Measurements from ENCODE around the gene NT5C1A.

NT5C1A gene

GRCh38 chr1:39688706-39689105 lies 16.8 kb upstream of the NT5C1A start:
- Histone ChIP-seq H3K4me3 (ENCODE audit: low read depth, low read length) (no peak overlapping the region), H3K27ac (ENCODE audit: extremely low read depth, low read depth, low read length) (no peak overlapping the region), H3K9me3 (ENCODE audit: control insufficient read depth, insufficient read depth, low read depth, low read length) (no peaks in the 10 kb centered on the region), H3K36me3 (ENCODE audit: control insufficient read depth in 2 of 2, insufficient read depth in 1 of 2, low read length in 2 of 2) (no peaks in the 10 kb centered on the region), H3K4me1 (ENCODE audit: control insufficient read depth, insufficient read depth, low read length) (no peaks in the 10 kb centered on the region)
- CTCF ChIA-PET, result interaction anchor here (0.6 to 1.4 kb wide), 3 partner anchors 31 to 278 kb away, joined by 3 to 11 read pairs (median 9); no protein-coding TSS in a partner anchor
- TF ChIP-seq ZNF433 (tag by site-specific recombination; IDR thresholded peaks at IDR 0.05; ENCODE audit: low read depth) (no peak), FEZF1 (tag by site-specific recombination; IDR thresholded peaks at IDR 0.05) (no peak), ZNF670 (tag by site-specific recombination; IDR thresholded peaks at IDR 0.05; ENCODE audit: low read depth) (no peak)
- TF ChIP-seq, protein P1, sequence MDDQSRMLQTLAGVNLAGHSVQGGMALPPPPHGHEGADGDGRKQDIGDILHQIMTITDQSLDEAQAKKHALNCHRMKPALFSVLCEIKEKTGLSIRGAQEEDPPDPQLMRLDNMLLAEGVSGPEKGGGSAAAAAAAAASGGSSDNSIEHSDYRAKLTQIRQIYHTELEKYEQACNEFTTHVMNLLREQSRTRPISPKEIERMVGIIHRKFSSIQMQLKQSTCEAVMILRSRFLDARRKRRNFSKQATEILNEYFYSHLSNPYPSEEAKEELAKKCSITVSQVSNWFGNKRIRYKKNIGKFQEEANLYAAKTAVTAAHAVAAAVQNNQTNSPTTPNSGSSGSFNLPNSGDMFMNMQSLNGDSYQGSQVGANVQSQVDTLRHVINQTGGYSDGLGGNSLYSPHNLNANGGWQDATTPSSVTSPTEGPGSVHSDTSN (CRISPR knock-in tag; IDR thresholded peaks at IDR 0.05), result no peak
- TF ChIP-seq, protein P2, sequence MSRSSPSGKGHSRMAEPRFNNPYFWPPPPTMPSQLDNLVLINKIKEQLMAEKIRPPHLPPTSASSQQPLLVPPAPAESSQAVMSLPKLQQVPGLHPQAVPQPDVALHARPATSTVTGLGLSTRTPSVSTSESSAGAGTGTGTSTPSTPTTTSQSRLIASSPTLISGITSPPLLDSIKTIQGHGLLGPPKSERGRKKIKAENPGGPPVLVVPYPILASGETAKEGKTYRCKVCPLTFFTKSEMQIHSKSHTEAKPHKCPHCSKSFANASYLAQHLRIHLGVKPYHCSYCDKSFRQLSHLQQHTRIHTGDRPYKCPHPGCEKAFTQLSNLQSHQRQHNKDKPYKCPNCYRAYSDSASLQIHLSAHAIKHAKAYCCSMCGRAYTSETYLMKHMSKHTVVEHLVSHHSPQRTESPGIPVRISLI (tag by site-specific recombination; IDR thresholded peaks at IDR 0.05), result no peak
- POLR2A ChIA-PET, result no interaction called here

- no peaks in the 10 kb centered on the region for H3K36me3 ChIP-seq (ENCODE audit: control insufficient read depth in 2 of 2, insufficient read depth in 1 of 2, low read length in 2 of 2)
- no peak overlapping the region for H3K4me3 ChIP-seq (ENCODE audit: low read depth, low read length)
- POLR2A ChIA-PET, result no interaction called here
- CTCF ChIA-PET, result interaction anchor here (1.4 kb wide), 1 partner anchor 29 kb away, joined by 11 read pairs; no protein-coding TSS in a partner anchor
- no peak overlapping the region for H3K27ac ChIP-seq (ENCODE audit: extremely low read depth, low read depth, low read length)
- TF ChIP-seq GLI4 (tag by site-specific recombination; IDR thresholded peaks at IDR 0.05) (no peak), ZFHX2 (tag by site-specific recombination; conservative IDR thresholded peaks at IDR 0.05) (peak; percentile 38; the same call in 1 of the 2 replicates), BCL11A (tag by site-specific recombination; IDR thresholded peaks at IDR 0.05; ENCODE audit: low read depth) (no peak), ZNF26 (tag by site-specific recombination; IDR thresholded peaks at IDR 0.05) (no peak), ZNF768 (tag by site-specific recombination; IDR thresholded peaks at IDR 0.05) (no peak), EGR2 (tag by site-specific recombination; IDR thresholded peaks at IDR 0.05; ENCODE audit: low read depth) (peak; percentile 55), SP2 (tag by site-specific recombination; IDR thresholded peaks at IDR 0.05) (no peak), ZNF76 (tag by site-specific recombination; IDR thresholded peaks at IDR 0.05; ENCODE audit: borderline replicate concordance, low read depth) (no peak)
- TF ChIP-seq, protein P3, sequence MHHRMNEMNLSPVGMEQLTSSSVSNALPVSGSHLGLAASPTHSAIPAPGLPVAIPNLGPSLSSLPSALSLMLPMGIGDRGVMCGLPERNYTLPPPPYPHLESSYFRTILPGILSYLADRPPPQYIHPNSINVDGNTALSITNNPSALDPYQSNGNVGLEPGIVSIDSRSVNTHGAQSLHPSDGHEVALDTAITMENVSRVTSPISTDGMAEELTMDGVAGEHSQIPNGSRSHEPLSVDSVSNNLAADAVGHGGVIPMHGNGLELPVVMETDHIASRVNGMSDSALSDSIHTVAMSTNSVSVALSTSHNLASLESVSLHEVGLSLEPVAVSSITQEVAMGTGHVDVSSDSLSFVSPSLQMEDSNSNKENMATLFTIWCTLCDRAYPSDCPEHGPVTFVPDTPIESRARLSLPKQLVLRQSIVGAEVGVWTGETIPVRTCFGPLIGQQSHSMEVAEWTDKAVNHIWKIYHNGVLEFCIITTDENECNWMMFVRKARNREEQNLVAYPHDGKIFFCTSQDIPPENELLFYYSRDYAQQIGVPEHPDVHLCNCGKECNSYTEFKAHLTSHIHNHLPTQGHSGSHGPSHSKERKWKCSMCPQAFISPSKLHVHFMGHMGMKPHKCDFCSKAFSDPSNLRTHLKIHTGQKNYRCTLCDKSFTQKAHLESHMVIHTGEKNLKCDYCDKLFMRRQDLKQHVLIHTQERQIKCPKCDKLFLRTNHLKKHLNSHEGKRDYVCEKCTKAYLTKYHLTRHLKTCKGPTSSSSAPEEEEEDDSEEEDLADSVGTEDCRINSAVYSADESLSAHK (tag by site-specific recombination; IDR thresholded peaks at IDR 0.05), result no peak
- H3K9me3 ChIP-seq (ENCODE audit: control insufficient read depth, insufficient read depth, low read depth, low read length), result no peaks in the 10 kb centered on the region
- no peaks in the 10 kb centered on the region for H3K4me1 ChIP-seq (ENCODE audit: control insufficient read depth, insufficient read depth, low read length)
Measured at GRCh38 chr1:39687243-39687642, 15.3 kb upstream of the NT5C1A start.

DNA sequence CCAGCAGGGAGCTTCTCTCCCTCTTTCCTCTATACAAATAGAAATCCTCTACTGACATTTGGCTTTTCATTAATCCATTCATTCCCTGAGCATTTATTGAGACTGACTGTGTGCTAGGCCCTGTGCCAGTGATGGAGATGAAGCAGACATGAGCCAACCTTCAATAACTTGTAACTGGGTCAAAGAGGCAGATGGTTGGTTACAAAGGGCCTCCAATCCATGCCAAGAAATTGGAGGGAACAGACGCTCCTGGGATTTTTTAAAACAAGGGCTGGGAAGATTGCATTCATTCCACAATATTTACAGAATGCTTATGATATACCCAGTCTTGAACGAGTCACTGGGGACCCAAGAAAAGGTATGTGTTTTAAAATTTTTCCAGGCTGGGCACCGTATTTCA lies 13.2 kb upstream of the NT5C1A start:
- H3K9me3 ChIP-seq (ENCODE audit: control insufficient read depth, insufficient read depth, low read depth, low read length), result no peaks in the 10 kb centered on the region
- H3K36me3 ChIP-seq (ENCODE audit: control insufficient read depth in 2 of 2, insufficient read depth in 1 of 2, low read length in 2 of 2), result no peaks in the 10 kb centered on the region
- H3K4me1 ChIP-seq (ENCODE audit: control insufficient read depth, insufficient read depth, low read length), result no peaks in the 10 kb centered on the region
- POLR2A ChIA-PET, result no interaction called here
- CTCF ChIA-PET, result interaction anchor here (2.0 kb wide), 1 partner anchor 27 kb away, joined by 7 read pairs; no protein-coding TSS in a partner anchor
- H3K27ac ChIP-seq (ENCODE audit: extremely low read depth, low read depth, low read length), result no peak overlapping the region
- no peak overlapping the region for H3K4me3 ChIP-seq (ENCODE audit: low read depth, low read length)
- no peak for TF ChIP-seq ZNF585B (tag by site-specific recombination; IDR thresholded peaks at IDR 0.05)
- TF ChIP-seq, protein P4, sequence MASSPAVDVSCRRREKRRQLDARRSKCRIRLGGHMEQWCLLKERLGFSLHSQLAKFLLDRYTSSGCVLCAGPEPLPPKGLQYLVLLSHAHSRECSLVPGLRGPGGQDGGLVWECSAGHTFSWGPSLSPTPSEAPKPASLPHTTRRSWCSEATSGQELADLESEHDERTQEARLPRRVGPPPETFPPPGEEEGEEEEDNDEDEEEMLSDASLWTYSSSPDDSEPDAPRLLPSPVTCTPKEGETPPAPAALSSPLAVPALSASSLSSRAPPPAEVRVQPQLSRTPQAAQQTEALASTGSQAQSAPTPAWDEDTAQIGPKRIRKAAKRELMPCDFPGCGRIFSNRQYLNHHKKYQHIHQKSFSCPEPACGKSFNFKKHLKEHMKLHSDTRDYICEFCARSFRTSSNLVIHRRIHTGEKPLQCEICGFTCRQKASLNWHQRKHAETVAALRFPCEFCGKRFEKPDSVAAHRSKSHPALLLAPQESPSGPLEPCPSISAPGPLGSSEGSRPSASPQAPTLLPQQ (tag by site-specific recombination; IDR thresholded peaks at IDR 0.05), result no peak
- no peak for TF ChIP-seq ZNF670 (tag by site-specific recombination; IDR thresholded peaks at IDR 0.05; ENCODE audit: low read depth)
- TF ChIP-seq MYNN (tag by site-specific recombination; IDR thresholded peaks at IDR 0.05; ENCODE audit: borderline replicate concordance), result no peak
- TF ChIP-seq ZNF510 (tag by site-specific recombination; IDR thresholded peaks at IDR 0.05; ENCODE audit: insufficient replicate concordance), result no peak
- TF ChIP-seq SP3 (tag by site-specific recombination; IDR thresholded peaks at IDR 0.05), result no peak
- TF ChIP-seq KLF1 (tag by site-specific recombination; IDR thresholded peaks at IDR 0.05), result no peak
- TF ChIP-seq TRIM28 (IDR thresholded peaks at IDR 0.05; ENCODE audit: borderline replicate concordance, low read length), result no peak
- no peak for TF ChIP-seq ZNF354C (tag by site-specific recombination; IDR thresholded peaks at IDR 0.05; ENCODE audit: borderline replicate concordance, low read depth)

All from HEK293 (cell line).